Adrenal gland (tissue), 12 donors: Measurements from ENCODE around the gene MARVELD3. TPM values are rescaled to one million over a fixed set of nuclear protein-coding genes. Genes with fewer than 3 reads are reported as not detected.

ENCODE experiments used
- DNase-seq, 7 donors: peaks; one replicate each; pipeline ENCODE4 v3.0.0-alpha.2; 2019 to 2020
- H3K27ac ChIP-seq, 5 donors: fragments of 200-600 bp; sonication (generic) in 4 of 5; 1 replicate in 3 of 5; 2 replicates in 2 of 5; pipeline versions ENCODE4 v1.5.1 to v1.8.0; 2016 to 2020; ENCODE audit warnings: mild to moderate bottlenecking in 1 of 5
- H3K27me3 ChIP-seq: fragments of 200-600 bp; 2 replicates; pipeline ENCODE4 v1.8.0; 2021
- H3K36me3 ChIP-seq, 2 donors: fragments of 200-600 bp; replicated peaks in 1 of 2; 1 replicate in 1 of 2; 2 replicates in 1 of 2; pipeline versions ENCODE4 v1.5.1 to v1.8.0; 2018 to 2022
- H3K4me1 ChIP-seq, 2 donors: fragments of 200-600 bp; replicated peaks in 1 of 2; 1 replicate in 1 of 2; 2 replicates in 1 of 2; pipeline versions ENCODE4 v1.5.1 to v1.8.0; 2018 to 2021
- H3K4me3 ChIP-seq, 4 donors: fragments of 200-600 bp; sonication (generic) in 3 of 4; one replicate each; pipeline ENCODE4 v1.5.1; 2016 to 2018
- H3K9me3 ChIP-seq, 3 donors: fragments of 200-600 bp; sonication (generic) in 1 of 3; replicated peaks in 1 of 3; 1 replicate in 2 of 3; 2 replicates in 1 of 3; pipeline versions ENCODE4 v1.5.1 to v1.8.0; 2016 to 2021
- CTCF ChIP-seq, 6 experiments: fragments of 450-650 bp in 4 of 6; fragments of 200-600 bp in 2 of 6; sonication (generic) in 1 of 6; IDR thresholded peaks; 1 replicate in 5 of 6; 2 replicates in 1 of 6; pipeline versions ENCODE4 v1.5.1 to v1.8.0; 2016 to 2021; ENCODE audit warnings: antibody characterized with exemption in 6 of 6, mild to moderate bottlenecking in 2 of 6, moderate library complexity in 1 of 6
- POLR2A ChIP-seq, 2 donors: fragments of 450-650 bp; IDR thresholded peaks; one replicate each; pipeline ENCODE4 v1.6.1; 2017; ENCODE audit warnings: antibody characterized with exemption in 2 of 2, mild to moderate bottlenecking in 2 of 2, moderate library complexity in 1 of 2
- WGBS, 4 donors: extraction: QIAGEN DNeasy Blood & Tissue Kit in 2 of 4; methylation state at CpG; one replicate each; pipeline versions ENCODE4 v1.1.5 to v1.1.7; 2013 to 2017; 5-methylcytosine and 5-hydroxymethylcytosine counted together
- intact Hi-C, 2 donors: fragments of 100-400 bp; cut with DNase I; formaldehyde crosslinking; loops; one replicate each; pipeline versions ENCODE4 v1.14.1 to v1.15.0; 2022 to 2023
- polyA plus RNA-seq, 3 donors: library from polyadenylated mRNA; stranded (reverse); fragments of 200-250 nt in 2 of 3; fragments of 350-450 nt in 1 of 3; fragmentation: Illumina TruSeq in 1 of 3; extraction: RNeasy Lipid Tissue Mini Kit (QIAGEN cat#74804) in 1 of 3; gene quantifications; one replicate each; pipeline ENCODE4 v1.2.3, GENCODE V29; 2013 to 2014
- total RNA-seq, 9 donors: library from RNA; depleted of rRNA in 4 of 9; stranded (reverse); fragments of >200 nt in 4 of 9; fragments of 120-200 nt in 1 of 9; fragmentation: NEBNext Ultra II Directional in 1 of 9; extraction: Animal tissue kit (Norgen Biotek cat#: 25700) in 1 of 9; gene quantifications; one replicate each; pipeline versions ENCODE4 v1.1.0 to v1.2.4, GENCODE V29; 2013 to 2023
- donor health status: healthy with polysubstance abuse.
- donor health status: Bipolar disorder and iron deficiency.
- donor health status: DM: yes; HTN: yes; CAD: no.
- donor health status: DM: no; HTN: no; CAD: no.
- donor health status: DM: no; HTN: no; CAD: no.
- donor health status: DM: yes; HTN: yes; CAD: no.

Gene MARVELD3
- total and polyA plus RNA-seq, 12 donors = 0.07 to 0.27 (median 0.17) TPM; not detected in 6

GRCh38 chr16:71630808-71631207 is 4.8 kb downstream of the MARVELD3 start:
- 82 to 91% (median 86%) methylated on average over 4 of the region's 4 CpGs for WGBS, 4 donors
- TF ChIP-seq POLR2A (IDR thresholded peaks at IDR 0.05) (no peak), CTCF (IDR thresholded peaks at IDR 0.05) (no peak)
- Histone ChIP-seq H3K36me3 (no peaks in the 10 kb centered on the region), H3K27me3 (peaks cover 16% of the 10 kb centered on the region), H3K27ac (no peak overlapping the region), H3K4me1 (peaks cover 9 to 11% of the 10 kb centered on the region in 2 donors), H3K4me3 (no peak overlapping the region), H3K9me3 (no peaks in the 10 kb centered on the region)
- intact Hi-C loops = no loop called here
- DNase-seq = no peak

GRCh38 chr16:71631776-71632175 is 5.8 kb downstream of the MARVELD3 start:
- Histone ChIP-seq H3K4me3 (no peak overlapping the region), H3K4me1 (peaks cover 0 to 1% of the 10 kb centered on the region in 2 donors), H3K27ac (no peak overlapping the region), H3K36me3 (no peaks in the 10 kb centered on the region), H3K27me3 (peaks cover 7% of the 10 kb centered on the region), H3K9me3 (no peaks in the 10 kb centered on the region)
- TF ChIP-seq POLR2A (IDR thresholded peaks at IDR 0.05) = no peak
- no peak for TF ChIP-seq CTCF (IDR thresholded peaks at IDR 0.05)
- no peak for DNase-seq
- intact Hi-C loops = no loop called here
- 71 to 78% (median 76%) methylated on average over 4 of the region's 4 CpGs for WGBS, 4 donors

GRCh38 chr16:71635632-71636031 is 9.6 kb downstream of the MARVELD3 start:
- Histone ChIP-seq H3K36me3 (no peaks in the 10 kb centered on the region), H3K4me3 (no peak overlapping the region), H3K9me3 (no peaks in the 10 kb centered on the region), H3K27me3 (no peaks in the 10 kb centered on the region), H3K27ac (no peak overlapping the region), H3K4me1 (no peaks in the 10 kb centered on the region)
- TF ChIP-seq POLR2A (IDR thresholded peaks at IDR 0.05) (no peak), CTCF (IDR thresholded peaks at IDR 0.05) (no peak)
- no peak for DNase-seq
- intact Hi-C loops = no loop called here
- WGBS, 4 donors = 43 to 55% (median 54%) methylated on average over 2 of the region's 2 CpGs

- no peak for TF ChIP-seq CTCF (IDR thresholded peaks at IDR 0.05)
- TF ChIP-seq POLR2A (IDR thresholded peaks at IDR 0.05) = no peak
- DNase-seq = no peak
- Histone ChIP-seq H3K27ac (no peak overlapping the region), H3K4me3 (no peak overlapping the region), H3K27me3 (no peaks in the 10 kb centered on the region), H3K36me3 (no peaks in the 10 kb centered on the region), H3K4me1 (no peaks in the 10 kb centered on the region), H3K9me3 (no peaks in the 10 kb centered on the region)
- WGBS, 4 donors = 62 to 78% (median 73%) methylated on average over 3 of the region's 3 CpGs
- intact Hi-C loops = no loop called here
These were observed 11.4 kb downstream of the MARVELD3 start for GRCh38 chr16:71637398-71637797.
